B cell (primary cell): ENCODE data around the gene TTC24. TPM values are rescaled to one million over a fixed set of nuclear protein-coding genes. Genes with fewer than 3 reads are reported as not detected.

Experiments
- ATAC-seq: fragments of 200-7000 bp; cut with Tn5 transposase; one replicate; pipeline ENCODE4 v1.10.0; 2021; ENCODE audit warnings: low read depth, mild to moderate bottlenecking, moderate number of reproducible peaks, moderate library complexity
- CTCF ChIA-PET: fragments of 350-600 bp; sonication (Branson Sonifier 250); formaldehyde crosslinking; loops from one replicate; lab custom pipeline; 2021; ENCODE audit warnings: antibody characterized with exemption, inconsistent platforms; lab: Charles Lee
- POLR2A ChIA-PET: fragments of 350-600 bp; sonication (Branson Sonifier 250); formaldehyde crosslinking; loops from one replicate; lab custom pipeline; 2021; ENCODE audit warnings: antibody characterized with exemption; lab: Charles Lee
- DNase-seq: peaks from one replicate; pipeline ENCODE4 v3.0.0; 2013
- H2AFZ ChIP-seq: 2 replicates; pipeline ENCODE4 v1.6.1; 2012; ENCODE audit warnings: mild to moderate bottlenecking, low read depth, low read length; ENCODE audit not compliant: insufficient read depth, poor library complexity, severe bottlenecking
- H3K27ac ChIP-seq, 2 donors: 1 replicate in 1 of 2; 2 replicates in 1 of 2; pipeline ENCODE4 v1.5.1; 2012 to 2013; ENCODE audit warnings: low read length in 2 of 2, mild to moderate bottlenecking in 2 of 2, moderate library complexity in 1 of 2
- H3K27me3 ChIP-seq, 4 experiments: fragments of 200-600 bp in 1 of 4; sonication (generic) in 1 of 4; replicated peaks in 1 of 4; 1 replicate in 2 of 4; 2 replicates in 2 of 4; pipeline versions ENCODE4 v1.6.1 to v1.7.0; 2013 to 2016; ENCODE audit warnings: low read length in 3 of 4, mild to moderate bottlenecking in 2 of 4, mixed read lengths in 1 of 4, moderate library complexity in 1 of 4; ENCODE audit not compliant: insufficient read depth in 4 of 4, control insufficient read depth in 3 of 4; ENCODE audit errors: control extremely low read depth in 1 of 4
- H3K36me3 ChIP-seq, 2 experiments: replicated peaks in 1 of 2; 1 replicate in 1 of 2; 2 replicates in 1 of 2; pipeline versions ENCODE4 v1.6.1 to v1.7.1; 2013; ENCODE audit warnings: low read length in 1 of 2; ENCODE audit not compliant: insufficient read depth in 2 of 2, control insufficient read depth in 1 of 2; ENCODE audit errors: control extremely low read depth in 1 of 2, extremely low read depth in 1 of 2
- H3K4me1 ChIP-seq, 2 donors: fragments of 200-600 bp in 1 of 2; sonication (generic) in 1 of 2; 1 replicate in 1 of 2; 2 replicates in 1 of 2; pipeline versions ENCODE4 v1.5.1 to v1.6.1; 2013 to 2017; ENCODE audit warnings: low read length in 2 of 2; ENCODE audit not compliant: control insufficient read depth in 2 of 2, insufficient read depth in 2 of 2
- H3K4me2 ChIP-seq: replicated peaks from 2 replicates; pipeline ENCODE3; 2012; ENCODE audit warnings: mild to moderate bottlenecking, low read depth, low read length; ENCODE audit not compliant: poor library complexity, severe bottlenecking
- H3K4me3 ChIP-seq, 5 experiments: fragments of 200-600 bp in 1 of 5; sonication (generic) in 1 of 5; 1 replicate in 3 of 5; 2 replicates in 2 of 5; pipeline versions ENCODE4 v1.5.1 to v1.7.0; 2011 to 2016; ENCODE audit warnings: low read length in 4 of 5, mild to moderate bottlenecking in 4 of 5, low read depth in 2 of 5, control low read depth in 1 of 5, moderate library complexity in 1 of 5; ENCODE audit not compliant: insufficient read depth in 1 of 5; ENCODE audit errors: control extremely low read depth in 1 of 5, extremely low read depth in 1 of 5
- H3K79me2 ChIP-seq: fragments of 200-600 bp; sonication (generic); one replicate; pipeline ENCODE4 v1.6.0; 2016; ENCODE audit warnings: low read length; ENCODE audit not compliant: control insufficient read depth, insufficient read depth
- H3K9ac ChIP-seq: fragments of 200-600 bp; sonication (generic); 2 replicates; pipeline ENCODE4 v1.6.1; 2017; ENCODE audit warnings: mild to moderate bottlenecking, low read length, moderate library complexity
- H3K9me3 ChIP-seq, 3 donors: one replicate each; pipeline versions ENCODE4 v1.6.1 to v1.7.1; 2013; ENCODE audit warnings: low read length in 2 of 3; ENCODE audit not compliant: control insufficient read depth in 2 of 3, insufficient read depth in 1 of 3; ENCODE audit errors: control extremely low read depth in 1 of 3
- H4K20me1 ChIP-seq: 2 replicates; pipeline ENCODE4 v1.6.0; 2012; ENCODE audit warnings: mild to moderate bottlenecking, low read length; ENCODE audit not compliant: insufficient read depth, control insufficient read depth, poor library complexity, severe bottlenecking
- H3K27ac Mint-ChIP-seq: one replicate; pipeline ENCODE4 v1.8.0; 2021; ENCODE audit warnings: mixed read lengths
- H3K27me3 Mint-ChIP-seq: one replicate; pipeline ENCODE4 v1.8.0; 2021; ENCODE audit warnings: mixed read lengths
- H3K4me1 Mint-ChIP-seq: one replicate; pipeline ENCODE4 v1.8.0; 2021; ENCODE audit warnings: mixed read lengths
- H3K4me3 Mint-ChIP-seq: one replicate; pipeline ENCODE4 v1.8.0; 2021; ENCODE audit warnings: mixed read lengths
- H3K9me3 Mint-ChIP-seq: one replicate; pipeline ENCODE4 v1.8.0; 2022; ENCODE audit warnings: mixed read lengths; ENCODE audit not compliant: insufficient read depth
- EZH2 ChIP-seq: IDR thresholded peaks from 2 replicates; pipeline ENCODE4 v1.6.1; 2012; ENCODE audit warnings: borderline replicate concordance, low read depth, mild to moderate bottlenecking, moderate library complexity, low read length; ENCODE audit not compliant: insufficient read depth, poor library complexity, severe bottlenecking
- WGBS: methylation state at CpG from one replicate; pipeline ENCODE4 v1.1.5; 2013; ENCODE audit warnings: missing lambda C conversion rate; ENCODE audit not compliant: insufficient coverage; 5-methylcytosine and 5-hydroxymethylcytosine counted together
- intact Hi-C: fragments of 100-400 bp; cut with micrococcal nuclease; formaldehyde crosslinking; loops from one replicate; pipeline ENCODE4 v1.10.0; 2022
- polyA plus RNA-seq: library from polyadenylated mRNA; depleted of rRNA; stranded (reverse); fragments of >200 nt; gene quantifications from 2 replicates; pipeline ENCODE4 v1.2.3, GENCODE V29; 2012
- total RNA-seq, 2 donors: library from RNA; stranded (reverse); fragments of 120-200 nt in 1 of 2; gene quantifications; 1 replicate in 1 of 2; 2 replicates in 1 of 2; pipeline versions ENCODE4 v1.2.3 to v1.2.4, GENCODE V29; 2013 to 2022
- TF ChIP-seq, protein P1 (sequence below): fragments of 200-600 bp; IDR thresholded peaks from one replicate; pipeline ENCODE4 v1.8.0; 2022; ENCODE audit warnings: antibody characterized with exemption, mild to moderate bottlenecking

The TTC24 gene
- total and polyA plus RNA-seq, 2 donors (not counting 1 experiment from before 2014, with no cell fraction given) = 24.3 to 29.8 TPM

DNA sequence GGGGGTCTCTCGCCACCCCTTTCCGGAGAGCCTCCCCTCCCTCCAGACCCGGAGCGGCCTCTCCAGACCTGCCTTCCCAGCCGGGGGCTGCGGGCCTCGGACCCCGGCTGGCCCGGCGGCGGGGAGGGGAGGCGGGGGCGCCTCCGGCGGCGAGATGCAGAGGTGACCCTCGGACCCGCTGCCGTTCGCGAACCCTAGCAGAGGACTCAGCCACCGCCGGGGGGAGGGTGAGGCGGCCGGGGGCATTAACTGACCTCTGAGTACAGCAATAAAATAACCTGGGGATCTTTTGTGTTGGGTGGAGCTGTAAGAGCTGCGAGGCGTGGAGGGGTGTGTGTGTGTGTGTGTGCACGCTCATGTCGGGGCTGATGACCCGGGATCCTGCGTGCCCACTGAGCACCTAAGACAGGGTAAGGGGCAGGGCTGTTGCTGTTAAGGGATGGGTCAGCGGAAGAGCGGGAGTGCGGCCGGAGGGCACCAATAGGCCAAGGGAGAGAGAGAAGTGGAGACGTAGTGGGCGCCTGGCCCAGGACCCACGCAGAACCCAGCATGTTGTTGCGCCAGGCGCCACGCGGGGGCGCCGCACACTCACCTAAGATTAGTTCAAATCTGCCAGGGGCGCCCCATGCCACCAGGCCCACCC is 46.0 kb downstream of the TTC24 start:
- H3K36me3 ChIP-seq = no peaks in the 10 kb centered on the region
- H3K9me3 Mint-ChIP-seq = no peaks in the 10 kb centered on the region
- H3K4me2 ChIP-seq = peak overlapping the region; percentile 83
- peak overlapping the region; percentile 54 for H3K9ac ChIP-seq
- 3% methylated on average over 42 of the region's 45 CpGs for WGBS
- no peaks in the 10 kb centered on the region for H4K20me1 ChIP-seq
- peaks cover 0 to 6% (median 4%) of the 10 kb centered on the region in 3 donors for H3K9me3 ChIP-seq
- H3K4me3 Mint-ChIP-seq = peak overlapping the region; percentile 84
- DNase-seq (peak; percentile 86), ATAC-seq (peak; percentile 75)
- peak overlapping the region; percentile 71 for H2AFZ ChIP-seq
- no peak overlapping the region for H3K27ac ChIP-seq
- peaks cover 15% of the 10 kb centered on the region for H3K4me1 Mint-ChIP-seq
- H3K4me1 ChIP-seq = peaks cover 22 to 26% of the 10 kb centered on the region in 2 donors
- intact Hi-C loops = loop anchor here (1.0 to 2.0 kb wide), 4 partner anchors 32 to 265 kb away; no protein-coding TSS in a partner anchor
- peak overlapping the region; percentile 2 for H3K27ac Mint-ChIP-seq
- H3K79me2 ChIP-seq = no peaks in the 10 kb centered on the region
- H3K27me3 Mint-ChIP-seq = peaks cover 49% of the 10 kb centered on the region
- ChIA-PET CTCF (interaction anchor here (0.7 to 12.9 kb wide), 17 partner anchors 8 to 240 kb away, joined by 3 to 173 read pairs (median 6); partner anchors contain the start of genes BCAN, MRPL24, NAXE and NES), POLR2A (interaction anchor here (0.6 kb wide), 1 partner anchor 125 kb away, joined by 5 read pairs; the partner anchor contains the start of gene MEF2D)
- H3K27me3 ChIP-seq = peaks cover 2 to 66% (median 27%) of the 10 kb centered on the region in 4 experiments
- H3K4me3 ChIP-seq = peak overlapping the region in 4 of 5 experiments; percentile 19 to 50 (median 47)
- peak; percentile 99 for TF ChIP-seq EZH2
- TF ChIP-seq, protein P1, sequence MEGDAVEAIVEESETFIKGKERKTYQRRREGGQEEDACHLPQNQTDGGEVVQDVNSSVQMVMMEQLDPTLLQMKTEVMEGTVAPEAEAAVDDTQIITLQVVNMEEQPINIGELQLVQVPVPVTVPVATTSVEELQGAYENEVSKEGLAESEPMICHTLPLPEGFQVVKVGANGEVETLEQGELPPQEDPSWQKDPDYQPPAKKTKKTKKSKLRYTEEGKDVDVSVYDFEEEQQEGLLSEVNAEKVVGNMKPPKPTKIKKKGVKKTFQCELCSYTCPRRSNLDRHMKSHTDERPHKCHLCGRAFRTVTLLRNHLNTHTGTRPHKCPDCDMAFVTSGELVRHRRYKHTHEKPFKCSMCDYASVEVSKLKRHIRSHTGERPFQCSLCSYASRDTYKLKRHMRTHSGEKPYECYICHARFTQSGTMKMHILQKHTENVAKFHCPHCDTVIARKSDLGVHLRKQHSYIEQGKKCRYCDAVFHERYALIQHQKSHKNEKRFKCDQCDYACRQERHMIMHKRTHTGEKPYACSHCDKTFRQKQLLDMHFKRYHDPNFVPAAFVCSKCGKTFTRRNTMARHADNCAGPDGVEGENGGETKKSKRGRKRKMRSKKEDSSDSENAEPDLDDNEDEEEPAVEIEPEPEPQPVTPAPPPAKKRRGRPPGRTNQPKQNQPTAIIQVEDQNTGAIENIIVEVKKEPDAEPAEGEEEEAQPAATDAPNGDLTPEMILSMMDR = peak; percentile 91

DNA sequence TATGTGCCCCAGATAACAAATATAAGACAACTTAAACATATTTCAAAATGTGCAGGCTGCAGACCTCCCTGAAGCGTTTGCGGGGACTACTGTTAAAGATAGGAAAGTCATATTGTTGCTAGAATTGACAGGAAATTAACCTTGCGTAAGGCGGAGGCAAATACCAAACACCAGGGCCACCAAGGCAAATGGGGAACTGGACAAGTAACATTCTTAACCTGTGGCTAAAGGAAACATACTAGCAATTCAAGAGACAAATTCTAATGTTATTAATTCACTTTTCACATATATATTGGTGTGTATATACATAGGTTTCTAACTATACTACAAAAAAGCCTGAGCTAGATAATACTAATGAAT is 46.5 kb downstream of the TTC24 start:
- POLR2A ChIA-PET = interaction anchor here (0.6 kb wide), 1 partner anchor 126 kb away, joined by 5 read pairs; the partner anchor contains the start of gene MEF2D

More for the DNA sequence above, 46.5 kb downstream of the TTC24 start:
- Histone ChIP-seq H3K27me3 (peaks cover 2 to 64% (median 26%) of the 10 kb centered on the region in 4 experiments), H3K36me3 (no peaks in the 10 kb centered on the region), H3K79me2 (no peaks in the 10 kb centered on the region), H3K27ac (no peak overlapping the region), H3K4me3 (no peak overlapping the region), H3K4me1 (peaks cover 22 to 26% of the 10 kb centered on the region in 2 donors), H3K4me2 (peak overlapping the region; percentile 83), H2AFZ (peak overlapping the region; percentile 71), H3K9ac (peak overlapping the region; percentile 54), H4K20me1 (no peaks in the 10 kb centered on the region), H3K9me3 (peaks cover 0 to 6% (median 4%) of the 10 kb centered on the region in 3 donors)
- no CpG with 5 or more reads among the region's 4 CpGs for WGBS
- CTCF ChIA-PET = interaction anchor here (0.6 to 12.9 kb wide), 21 partner anchors 9 to 962 kb away, joined by 3 to 173 read pairs (median 7); partner anchors contain the start of genes BCAN, CRABP2, MEF2D and MRPL24
- Mint-ChIP-seq H3K9me3 (no peaks in the 10 kb centered on the region), H3K27me3 (peaks cover 51% of the 10 kb centered on the region), H3K27ac (peak overlapping the region; percentile 2), H3K4me3 (peak overlapping the region; percentile 84), H3K4me1 (peaks cover 15% of the 10 kb centered on the region)
- no peak for DNase-seq
- TF ChIP-seq EZH2 = no peak
- TF ChIP-seq, protein P1 = peak; percentile 53
- intact Hi-C loops = loop anchor here (1.0 to 2.0 kb wide), 2 partner anchors 52 to 99 kb away; no protein-coding TSS in a partner anchor
- ATAC-seq = no peak
